Stomach (tissue), 9 donors: Measurements from ENCODE around the gene BRK1. TPM values are rescaled to one million over a fixed set of nuclear protein-coding genes. Genes with fewer than 3 reads are reported as not detected.

Experiments used
- DNase-seq, 2 donors: peaks; one replicate each; pipeline versions ENCODE4 v3.0.0 to v3.0.0-alpha.2; 2013 to 2019
- H3K27ac ChIP-seq, 5 donors: fragments of 200-600 bp in 4 of 5; sonication (generic) in 4 of 5; one replicate each; pipeline ENCODE4 v1.5.1; 2013 to 2019; ENCODE audit warnings: mild to moderate bottlenecking in 1 of 5, moderate library complexity in 1 of 5
- H3K27me3 ChIP-seq, 3 donors: fragments of 200-600 bp; sonication (generic); one replicate each; pipeline ENCODE4 v1.5.1; 2017 to 2019; ENCODE audit warnings: mixed run types in 1 of 3
- H3K36me3 ChIP-seq, 4 donors: fragments of 200-600 bp; sonication (generic); 1 replicate in 3 of 4; 2 replicates in 1 of 4; pipeline ENCODE4 v1.5.1; 2016 to 2019
- H3K4me1 ChIP-seq, 4 donors: fragments of 200-600 bp; sonication (generic); one replicate each; pipeline ENCODE4 v1.5.1; 2016 to 2019
- H3K4me3 ChIP-seq, 4 donors: fragments of 200-600 bp; sonication (generic) in 3 of 4; one replicate each; pipeline ENCODE4 v1.5.1; 2016 to 2019; ENCODE audit warnings: mild to moderate bottlenecking in 1 of 4
- H3K9me3 ChIP-seq, 4 donors: fragments of 200-600 bp; sonication (generic); one replicate each; pipeline ENCODE4 v1.5.1; 2016 to 2019
- EP300 ChIP-seq: sonication (generic); formaldehyde crosslinking; IDR thresholded peaks from one replicate; pipeline ENCODE4 v1.6.1; 2017; ENCODE audit warnings: antibody characterized with exemption
- POLR2A ChIP-seq, 4 donors: fragments of 450-650 bp; IDR thresholded peaks; one replicate each; pipeline ENCODE4 v1.6.1; 2016; ENCODE audit warnings: antibody characterized with exemption in 4 of 4, control low read depth in 2 of 4, mild to moderate bottlenecking in 1 of 4, moderate library complexity in 1 of 4
- POLR2AphosphoS5 ChIP-seq, 3 donors: sonication (generic); formaldehyde crosslinking; IDR thresholded peaks; one replicate each; pipeline ENCODE4 v1.6.1; 2016; ENCODE audit warnings: antibody characterized with exemption in 3 of 3
- WGBS, 5 donors: extraction: QIAGEN DNeasy Blood & Tissue Kit in 3 of 5; methylation state at CpG; one replicate each; pipeline versions ENCODE4 v1.1.5 to v1.1.7; 2013 to 2018; 5-methylcytosine and 5-hydroxymethylcytosine counted together
- intact Hi-C: fragments of 100-400 bp; cut with DNase I; formaldehyde crosslinking; loops from one replicate; pipeline ENCODE4 v1.15.1; 2023; ENCODE audit warnings: low total_unique reads
- polyA plus RNA-seq, 3 donors: library from polyadenylated mRNA; stranded (reverse); fragments of 200-250 nt; gene quantifications; one replicate each; pipeline ENCODE4 v1.2.3, GENCODE V29; 2013
- total RNA-seq, 5 donors: library from RNA; depleted of rRNA; stranded (reverse); fragments of >200 nt; gene quantifications; one replicate each; pipeline versions ENCODE4 v1.1.0 to v1.2.3, GENCODE V29; 2014 to 2016
- TF ChIP-seq, protein P1 (sequence below), 7 experiments: fragments of 450-650 bp in 4 of 7; fragments of 200-600 bp in 3 of 7; sonication (generic) in 3 of 7; IDR thresholded peaks; one replicate each; pipeline ENCODE4 v1.5.1; 2016 to 2019; ENCODE audit warnings: antibody characterized with exemption in 7 of 7, control low read depth in 2 of 7, mild to moderate bottlenecking in 1 of 7
- donor health status: healthy with polysubstance abuse.
- donor health status: Bipolar disorder and iron deficiency.
- donor health status: healthy.

BRK1 gene
- total and polyA plus RNA-seq, 8 donors = 14.5 to 262 (median 109) TPM

- Histone ChIP-seq H3K4me1 (peaks cover 15 to 50% (median 38%) of the 10 kb centered on the region in 4 donors), H3K27ac (peak overlapping the region in 4 of 5 donors; percentile 87 to 96 (median 95)), H3K9me3 (no peaks in the 10 kb centered on the region), H3K36me3 (peaks cover 5 to 22% (median 18%) of the 10 kb centered on the region in 4 donors), H3K4me3 (peak overlapping the region; percentile 62 to 70 (median 67)), H3K27me3 (no peaks in the 10 kb centered on the region)
- TF ChIP-seq, protein P1, sequence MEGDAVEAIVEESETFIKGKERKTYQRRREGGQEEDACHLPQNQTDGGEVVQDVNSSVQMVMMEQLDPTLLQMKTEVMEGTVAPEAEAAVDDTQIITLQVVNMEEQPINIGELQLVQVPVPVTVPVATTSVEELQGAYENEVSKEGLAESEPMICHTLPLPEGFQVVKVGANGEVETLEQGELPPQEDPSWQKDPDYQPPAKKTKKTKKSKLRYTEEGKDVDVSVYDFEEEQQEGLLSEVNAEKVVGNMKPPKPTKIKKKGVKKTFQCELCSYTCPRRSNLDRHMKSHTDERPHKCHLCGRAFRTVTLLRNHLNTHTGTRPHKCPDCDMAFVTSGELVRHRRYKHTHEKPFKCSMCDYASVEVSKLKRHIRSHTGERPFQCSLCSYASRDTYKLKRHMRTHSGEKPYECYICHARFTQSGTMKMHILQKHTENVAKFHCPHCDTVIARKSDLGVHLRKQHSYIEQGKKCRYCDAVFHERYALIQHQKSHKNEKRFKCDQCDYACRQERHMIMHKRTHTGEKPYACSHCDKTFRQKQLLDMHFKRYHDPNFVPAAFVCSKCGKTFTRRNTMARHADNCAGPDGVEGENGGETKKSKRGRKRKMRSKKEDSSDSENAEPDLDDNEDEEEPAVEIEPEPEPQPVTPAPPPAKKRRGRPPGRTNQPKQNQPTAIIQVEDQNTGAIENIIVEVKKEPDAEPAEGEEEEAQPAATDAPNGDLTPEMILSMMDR (IDR thresholded peaks at IDR 0.05) = no peak
- TF ChIP-seq EP300 = no peak
- no peak for TF ChIP-seq POLR2A (IDR thresholded peaks at IDR 0.05)
- TF ChIP-seq POLR2AphosphoS5 (IDR thresholded peaks at IDR 0.05) = no peak
- peak; percentile 28 to 35 for DNase-seq
- intact Hi-C loops = no loop called here
- WGBS, 5 donors = 64 to 70% (median 69%) methylated on average over 27 to 29 of the region's 29 CpGs
Observed at GRCh38 chr3:10142707-10143560, 27.5 kb downstream of the BRK1 start.

DNA sequence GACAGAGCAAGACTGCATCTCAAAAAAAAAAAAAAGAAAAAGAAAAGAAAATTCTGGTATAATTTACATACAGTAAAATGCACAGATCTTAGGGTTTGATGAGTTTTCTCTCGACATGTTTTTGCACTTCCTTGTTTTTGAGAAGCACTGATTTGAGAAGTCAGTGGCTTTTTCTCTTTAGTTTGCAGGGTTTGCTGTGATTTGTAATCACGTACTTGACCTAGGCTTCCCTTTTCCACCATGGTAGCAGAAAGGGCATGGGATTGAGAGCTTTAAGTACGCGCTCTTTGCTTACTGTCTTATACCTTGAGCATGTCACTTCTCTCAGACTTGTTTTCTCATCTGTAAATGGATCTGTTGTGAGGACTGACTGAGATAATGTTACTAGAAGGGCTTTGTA is 30.2 kb downstream of the BRK1 start:
- Histone ChIP-seq H3K27me3 (no peaks in the 10 kb centered on the region), H3K4me3 (no peak overlapping the region), H3K27ac (peak overlapping the region in 1 of 5 donors; percentile 31), H3K9me3 (no peaks in the 10 kb centered on the region), H3K4me1 (peaks cover 15 to 50% (median 38%) of the 10 kb centered on the region in 4 donors), H3K36me3 (peaks cover 25 to 46% (median 43%) of the 10 kb centered on the region in 4 donors)
- TF ChIP-seq EP300 (no peak), POLR2AphosphoS5 (IDR thresholded peaks at IDR 0.05) (no peak), POLR2A (IDR thresholded peaks at IDR 0.05) (no peak)
- TF ChIP-seq, protein P1 (IDR thresholded peaks at IDR 0.05) = no peak
- DNase-seq = no peak
- 76 to 83% (median 81%) methylated on average over 4 of the region's 4 CpGs for WGBS, 5 donors
- intact Hi-C loops = no loop called here

- 83 to 94% (median 93%) methylated on average over 8 of the region's 8 CpGs for WGBS, 5 donors
- H3K27me3 ChIP-seq = no peaks in the 10 kb centered on the region
- intact Hi-C loops = no loop called here
- no peak overlapping the region for H3K27ac ChIP-seq
- no peak overlapping the region for H3K4me3 ChIP-seq
- peak in 1 of 2 donors; percentile 8 for DNase-seq
- TF ChIP-seq POLR2A (IDR thresholded peaks at IDR 0.05) (no peak), EP300 (no peak), POLR2AphosphoS5 (IDR thresholded peaks at IDR 0.05) (no peak)
- TF ChIP-seq, protein P1 (IDR thresholded peaks at IDR 0.05) = no peak
- H3K36me3 ChIP-seq = peaks cover 43 to 82% (median 78%) of the 10 kb centered on the region in 4 donors
- no peaks in the 10 kb centered on the region for H3K9me3 ChIP-seq
- peaks cover 5 to 26% (median 19%) of the 10 kb centered on the region in 4 donors for H3K4me1 ChIP-seq
Observed at GRCh38 chr3:10149226-10149625, 33.8 kb downstream of the BRK1 start.

DNA sequence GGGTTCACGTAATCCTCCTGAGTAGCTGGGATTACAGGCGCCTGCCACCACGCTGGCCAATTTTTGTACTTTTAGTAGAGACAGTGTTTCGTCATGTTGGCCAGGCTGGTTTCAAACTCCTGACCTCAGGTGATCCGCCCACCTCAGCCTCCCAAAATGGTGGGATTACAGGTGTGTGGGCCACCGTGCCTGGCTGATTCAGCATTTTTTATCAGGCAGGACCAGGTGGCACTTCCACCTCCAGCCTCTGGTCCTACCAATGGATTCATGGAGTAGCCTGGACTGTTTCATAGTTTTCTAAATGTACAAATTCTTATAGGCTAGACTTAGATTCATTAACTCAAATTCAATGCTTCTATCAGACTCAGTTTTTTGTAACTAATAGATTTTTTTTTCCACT is 35.5 kb downstream of the BRK1 start:
- intact Hi-C loops = no loop called here
- no peak for DNase-seq
- 78 to 86% (median 80%) methylated on average over 6 of the region's 6 CpGs for WGBS, 5 donors
- H3K4me3 ChIP-seq = no peak overlapping the region
- H3K4me1 ChIP-seq = peaks cover 0 to 8% (median 4%) of the 10 kb centered on the region in 4 donors
- no peaks in the 10 kb centered on the region for H3K27me3 ChIP-seq
- TF ChIP-seq EP300 (no peak), POLR2AphosphoS5 (IDR thresholded peaks at IDR 0.05) (no peak)
- no peak overlapping the region for H3K27ac ChIP-seq
- peaks cover 43 to 91% (median 85%) of the 10 kb centered on the region in 4 donors for H3K36me3 ChIP-seq
- H3K9me3 ChIP-seq = no peaks in the 10 kb centered on the region
